Colonic mucosa (tissue), 4 donors: ENCODE results near the gene PSTPIP1. TPM values are rescaled to one million over a fixed set of nuclear protein-coding genes. Genes with fewer than 3 reads are reported as not detected.
A peak's percentile ranks its signal among the peaks of the same experiment; 100 is the strongest.

Experiments
- DNase-seq: peaks from one replicate; pipeline ENCODE4 v3.0.0-alpha.2; 2020
- H3K27ac ChIP-seq: fragments of 200-600 bp; one replicate; pipeline ENCODE4 v1.8.0; 2021
- H3K27me3 ChIP-seq: fragments of 200-600 bp; one replicate; pipeline ENCODE4 v1.8.0; 2021
- H3K36me3 ChIP-seq: fragments of 200-600 bp; one replicate; pipeline ENCODE4 v1.8.0; 2021
- H3K4me1 ChIP-seq: fragments of 200-600 bp; one replicate; pipeline ENCODE4 v1.8.0; 2021; ENCODE audit warnings: mild to moderate bottlenecking
- H3K4me3 ChIP-seq: fragments of 200-600 bp; one replicate; pipeline ENCODE4 v1.8.0; 2021
- H3K9ac ChIP-seq, 2 donors: one replicate each; pipeline ENCODE4 v1.7.0; 2013; ENCODE audit warnings: control low read depth in 2 of 2, low read depth in 2 of 2, low read length in 2 of 2
- H3K9me3 ChIP-seq: fragments of 200-600 bp; one replicate; pipeline ENCODE4 v1.8.0; 2021
- intact Hi-C: fragments of 100-400 bp; cut with DNase I; formaldehyde crosslinking; loops from one replicate; pipeline ENCODE4 v1.14.1; 2022
- total RNA-seq, 2 donors: library from RNA; stranded (reverse); fragmentation: NEBNext Ultra II Directional in 1 of 2; extraction: Animal tissue kit (Norgen Biotek cat#: 25700) in 1 of 2; gene quantifications; one replicate each; pipeline ENCODE4 v1.2.1, GENCODE V29; 2021
- TF ChIP-seq, protein P1 (sequence below): fragments of 200-600 bp; IDR thresholded peaks from one replicate; pipeline ENCODE4 v1.8.0; 2022; ENCODE audit warnings: antibody characterized with exemption, mild to moderate bottlenecking
- donor health status: healthy.
- donor health status: DM: no; HTN: no; CAD: no.
- donor health status: DM: no; HTN: no; CAD: no.

PSTPIP1 gene
- total RNA-seq, 2 donors from 2014 or later: 3.7 to 4.2 TPM

DNA sequence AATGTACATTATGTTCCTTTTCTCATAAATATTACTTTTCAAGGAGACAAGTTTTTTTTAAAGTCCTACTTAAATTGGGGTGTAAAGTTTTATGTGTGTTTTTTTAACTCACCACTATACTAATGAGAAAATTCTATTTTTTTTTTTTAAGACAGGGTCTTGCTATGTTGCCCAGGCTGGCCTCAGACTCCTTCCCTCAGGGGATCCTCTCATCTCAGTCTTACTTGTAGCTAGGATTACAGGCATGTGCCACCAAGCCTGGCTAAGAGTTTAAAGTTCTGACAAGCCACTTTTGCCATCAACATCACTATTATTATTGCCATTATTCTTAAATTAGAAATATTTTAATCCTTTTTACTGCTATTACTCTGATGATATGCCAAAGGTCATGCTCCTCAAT is 68.3 kb downstream of the PSTPIP1 start:
- Histone ChIP-seq H3K4me3 (no peak overlapping the region), H3K27me3 (no peaks in the 10 kb centered on the region), H3K9ac (no peak overlapping the region), H3K27ac (no peak overlapping the region), H3K4me1 (peaks cover 27% of the 10 kb centered on the region), H3K36me3 (no peaks in the 10 kb centered on the region), H3K9me3 (no peaks in the 10 kb centered on the region)
- no peak for DNase-seq
- intact Hi-C loops: no loop called here
- TF ChIP-seq, protein P1, sequence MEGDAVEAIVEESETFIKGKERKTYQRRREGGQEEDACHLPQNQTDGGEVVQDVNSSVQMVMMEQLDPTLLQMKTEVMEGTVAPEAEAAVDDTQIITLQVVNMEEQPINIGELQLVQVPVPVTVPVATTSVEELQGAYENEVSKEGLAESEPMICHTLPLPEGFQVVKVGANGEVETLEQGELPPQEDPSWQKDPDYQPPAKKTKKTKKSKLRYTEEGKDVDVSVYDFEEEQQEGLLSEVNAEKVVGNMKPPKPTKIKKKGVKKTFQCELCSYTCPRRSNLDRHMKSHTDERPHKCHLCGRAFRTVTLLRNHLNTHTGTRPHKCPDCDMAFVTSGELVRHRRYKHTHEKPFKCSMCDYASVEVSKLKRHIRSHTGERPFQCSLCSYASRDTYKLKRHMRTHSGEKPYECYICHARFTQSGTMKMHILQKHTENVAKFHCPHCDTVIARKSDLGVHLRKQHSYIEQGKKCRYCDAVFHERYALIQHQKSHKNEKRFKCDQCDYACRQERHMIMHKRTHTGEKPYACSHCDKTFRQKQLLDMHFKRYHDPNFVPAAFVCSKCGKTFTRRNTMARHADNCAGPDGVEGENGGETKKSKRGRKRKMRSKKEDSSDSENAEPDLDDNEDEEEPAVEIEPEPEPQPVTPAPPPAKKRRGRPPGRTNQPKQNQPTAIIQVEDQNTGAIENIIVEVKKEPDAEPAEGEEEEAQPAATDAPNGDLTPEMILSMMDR: no peak

GRCh38 chr15:77064063-77064462 is 69.1 kb downstream of the PSTPIP1 start:
- TF ChIP-seq, protein P1: no peak
- Histone ChIP-seq H3K27me3 (no peaks in the 10 kb centered on the region), H3K36me3 (no peaks in the 10 kb centered on the region), H3K9ac (peak overlapping the region in 1 of 2 donors; percentile 28), H3K9me3 (no peaks in the 10 kb centered on the region), H3K27ac (peak overlapping the region; percentile 70), H3K4me1 (peaks cover 32% of the 10 kb centered on the region), H3K4me3 (no peak overlapping the region)
- intact Hi-C loops: no loop called here
- no peak for DNase-seq

- TF ChIP-seq, protein P1: no peak
- Histone ChIP-seq H3K27me3 (no peaks in the 10 kb centered on the region), H3K27ac (peak overlapping the region; percentile 70), H3K36me3 (no peaks in the 10 kb centered on the region), H3K4me3 (no peak overlapping the region), H3K9ac (peak overlapping the region in 1 of 2 donors; percentile 28), H3K4me1 (peaks cover 34% of the 10 kb centered on the region), H3K9me3 (no peaks in the 10 kb centered on the region)
- DNase-seq: no peak
- intact Hi-C loops: no loop called here
Measured at GRCh38 chr15:77064539-77065308, 69.8 kb downstream of the PSTPIP1 start.

DNA sequence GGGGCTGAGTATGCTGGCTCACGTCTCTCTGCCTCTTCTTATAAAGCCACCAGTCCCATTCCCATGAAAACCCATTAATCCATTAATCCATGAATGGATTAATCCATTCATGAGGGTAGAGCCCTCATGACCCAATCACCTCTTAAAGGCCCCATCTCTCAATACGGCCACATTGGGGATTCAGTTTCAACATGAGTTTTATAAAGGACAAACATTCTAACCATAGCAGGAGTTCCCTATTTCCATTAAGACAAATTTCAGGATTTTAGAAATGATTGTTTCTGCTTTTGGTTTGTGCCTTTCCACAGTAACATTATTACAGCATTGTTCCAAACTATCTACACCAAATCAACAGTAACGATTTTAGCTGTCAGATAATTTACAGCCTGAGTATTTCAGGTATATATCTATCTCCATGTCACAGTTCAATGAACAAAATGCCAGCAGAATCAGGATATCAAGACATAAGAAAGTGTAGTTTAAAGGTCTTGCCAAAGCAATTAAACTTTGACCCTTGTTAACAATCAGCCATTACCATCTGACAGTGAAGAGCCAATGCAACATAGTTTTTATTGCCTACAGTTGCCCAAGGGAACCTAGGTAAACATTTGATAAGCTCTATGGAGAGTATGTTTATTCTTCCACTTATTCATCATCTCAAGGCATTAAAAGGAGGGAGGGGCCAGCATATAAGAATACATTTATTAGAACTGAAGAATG is 72.2 kb downstream of the PSTPIP1 start:
- Histone ChIP-seq H3K4me3 (peak overlapping the region; percentile 2), H3K9me3 (no peaks in the 10 kb centered on the region), H3K27ac (peak overlapping the region; percentile 94), H3K4me1 (peaks cover 31% of the 10 kb centered on the region), H3K27me3 (no peaks in the 10 kb centered on the region), H3K36me3 (no peaks in the 10 kb centered on the region), H3K9ac (peak overlapping the region in 1 of 2 donors; percentile 79)
- intact Hi-C loops: no loop called here
- DNase-seq: no peak
- TF ChIP-seq, protein P1: no peak

DNA sequence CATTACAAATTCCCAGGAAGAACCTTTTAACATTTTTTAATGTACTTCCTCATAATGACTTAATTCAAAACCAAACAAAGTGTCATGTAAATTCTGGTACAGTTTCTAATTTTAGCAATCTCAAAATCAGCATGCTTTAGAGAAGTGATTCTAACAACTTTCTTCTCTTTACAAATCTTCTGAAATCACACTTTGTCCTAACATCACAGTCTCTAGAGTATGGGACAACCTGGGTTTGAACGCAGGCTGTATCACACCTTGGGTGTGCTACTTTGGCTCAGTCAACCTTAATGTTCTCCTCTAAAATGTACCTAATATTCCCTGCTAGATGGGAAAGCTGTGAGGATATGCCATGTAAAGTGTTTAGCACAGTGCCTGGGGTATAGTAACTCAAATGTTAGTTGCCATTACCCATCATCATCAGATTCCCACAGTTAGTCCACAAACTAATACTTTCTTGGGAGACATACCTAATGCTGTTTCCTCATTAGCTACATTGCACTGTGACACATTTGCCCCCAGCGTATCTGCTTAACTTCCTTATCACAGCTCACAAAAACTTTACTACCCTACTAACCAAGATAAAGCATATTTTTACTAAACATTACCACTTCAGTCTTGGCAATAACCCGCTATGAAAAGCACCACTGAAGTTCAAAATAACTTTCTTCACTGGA is 72.9 kb downstream of the PSTPIP1 start:
- TF ChIP-seq, protein P1: no peak
- peaks cover 31% of the 10 kb centered on the region for H3K4me1 ChIP-seq
- peak; percentile 46 for DNase-seq
- no peaks in the 10 kb centered on the region for H3K9me3 ChIP-seq
- H3K27ac ChIP-seq: peak overlapping the region; percentile 94
- H3K36me3 ChIP-seq: no peaks in the 10 kb centered on the region
- H3K4me3 ChIP-seq: peak overlapping the region; percentile 2
- H3K27me3 ChIP-seq: no peaks in the 10 kb centered on the region
- peak overlapping the region in 1 of 2 donors; percentile 79 for H3K9ac ChIP-seq
- intact Hi-C loops: no loop called here
